Measurements from ENCODE around the gene C5.

DNA sequence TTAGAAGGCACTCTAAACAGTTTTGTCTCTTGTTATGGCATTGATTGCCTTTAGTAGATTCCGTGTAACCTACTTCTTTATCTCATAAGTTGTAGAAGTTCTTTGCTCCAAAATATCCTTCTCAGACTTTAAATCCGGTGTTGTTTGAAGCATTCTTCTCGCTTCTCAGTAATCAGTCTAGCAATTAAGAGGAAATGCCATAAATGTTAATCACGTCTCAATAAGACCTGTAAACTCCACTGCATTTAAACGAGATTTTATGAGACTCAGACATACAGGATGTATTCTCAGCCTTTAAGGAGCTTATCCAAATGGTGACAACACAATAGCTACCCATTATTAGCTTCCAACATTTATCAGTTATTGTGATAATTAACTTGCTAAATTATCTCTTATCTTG is 7.7 kb upstream of the C5 start:
- TF ChIP-seq, protein P1, sequence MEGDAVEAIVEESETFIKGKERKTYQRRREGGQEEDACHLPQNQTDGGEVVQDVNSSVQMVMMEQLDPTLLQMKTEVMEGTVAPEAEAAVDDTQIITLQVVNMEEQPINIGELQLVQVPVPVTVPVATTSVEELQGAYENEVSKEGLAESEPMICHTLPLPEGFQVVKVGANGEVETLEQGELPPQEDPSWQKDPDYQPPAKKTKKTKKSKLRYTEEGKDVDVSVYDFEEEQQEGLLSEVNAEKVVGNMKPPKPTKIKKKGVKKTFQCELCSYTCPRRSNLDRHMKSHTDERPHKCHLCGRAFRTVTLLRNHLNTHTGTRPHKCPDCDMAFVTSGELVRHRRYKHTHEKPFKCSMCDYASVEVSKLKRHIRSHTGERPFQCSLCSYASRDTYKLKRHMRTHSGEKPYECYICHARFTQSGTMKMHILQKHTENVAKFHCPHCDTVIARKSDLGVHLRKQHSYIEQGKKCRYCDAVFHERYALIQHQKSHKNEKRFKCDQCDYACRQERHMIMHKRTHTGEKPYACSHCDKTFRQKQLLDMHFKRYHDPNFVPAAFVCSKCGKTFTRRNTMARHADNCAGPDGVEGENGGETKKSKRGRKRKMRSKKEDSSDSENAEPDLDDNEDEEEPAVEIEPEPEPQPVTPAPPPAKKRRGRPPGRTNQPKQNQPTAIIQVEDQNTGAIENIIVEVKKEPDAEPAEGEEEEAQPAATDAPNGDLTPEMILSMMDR (conservative IDR thresholded peaks at IDR 0.05; ENCODE audit: low read length) = no peak
- no peak for TF ChIP-seq EZH2phosphoT487 (IDR thresholded peaks at IDR 0.05; ENCODE audit: borderline replicate concordance, low read depth, low read length)
